ENCODE results near the gene SLC7A6. TPM values are rescaled to one million over a fixed set of nuclear protein-coding genes. Genes with fewer than 3 reads are reported as not detected.

The SLC7A6 gene
- total and polyA plus RNA-seq, 2 of the 13 experiments (the other 11 are each of a cell fraction or from before 2014, with no cell fraction given) = 35.8 to 70.8 TPM

DNA sequence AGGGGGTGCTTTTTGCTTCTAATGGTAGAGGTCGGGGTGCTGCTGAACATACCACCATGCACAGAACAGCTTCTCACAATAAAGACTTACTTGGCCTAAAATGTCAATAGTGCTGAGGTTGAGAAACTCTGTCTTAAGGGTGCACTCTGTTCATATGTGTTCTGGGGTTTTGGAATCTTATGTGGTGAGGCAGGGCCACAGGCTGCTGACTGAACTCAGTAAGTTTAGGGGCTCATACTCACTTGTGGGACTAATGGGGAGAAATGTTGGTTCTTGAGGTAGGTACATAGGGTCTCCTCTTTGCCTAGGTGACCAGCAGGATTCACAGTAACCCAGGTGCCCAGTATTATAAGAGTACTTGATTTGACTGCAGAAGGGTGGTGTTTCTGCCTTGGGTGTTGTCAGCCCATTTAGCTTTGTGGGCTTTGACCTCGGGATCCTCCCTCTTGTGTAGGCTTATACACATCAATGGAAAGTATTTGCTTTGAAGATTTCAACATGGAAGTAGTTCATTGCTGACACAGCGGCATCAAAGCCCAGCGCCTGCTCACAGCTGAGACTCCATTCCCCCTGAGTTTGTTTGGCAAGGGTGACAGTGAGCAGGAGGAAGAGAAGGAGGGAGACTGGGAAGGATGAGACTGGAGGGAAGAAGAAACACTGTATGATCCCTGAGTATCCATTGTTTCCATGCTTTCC, 17.2 kb downstream of the SLC7A6 start (continued):
- peak; percentile 86; the same call in 1 of the 2 replicates for TF ChIP-seq THRA (CRISPR knock-in tag; IDR thresholded peaks at IDR 0.05; ENCODE audit: borderline replicate concordance)
- no peak for TF ChIP-seq ZNF180 (CRISPR knock-in tag; IDR thresholded peaks at IDR 0.05; ENCODE audit: borderline replicate concordance, low read depth)
- peak; percentile 89 for TF ChIP-seq CEBPB (IDR thresholded peaks at IDR 0.05; ENCODE audit: borderline replicate concordance, low read depth, low read length)
- no peak for TF ChIP-seq HNRNPL (IDR thresholded peaks at IDR 0.05; ENCODE audit: low read depth, low read length)
- no peak for TF ChIP-seq SNRNP70 (IDR thresholded peaks at IDR 0.05; ENCODE audit: low read depth, low read length)
- TF ChIP-seq, protein P1, sequence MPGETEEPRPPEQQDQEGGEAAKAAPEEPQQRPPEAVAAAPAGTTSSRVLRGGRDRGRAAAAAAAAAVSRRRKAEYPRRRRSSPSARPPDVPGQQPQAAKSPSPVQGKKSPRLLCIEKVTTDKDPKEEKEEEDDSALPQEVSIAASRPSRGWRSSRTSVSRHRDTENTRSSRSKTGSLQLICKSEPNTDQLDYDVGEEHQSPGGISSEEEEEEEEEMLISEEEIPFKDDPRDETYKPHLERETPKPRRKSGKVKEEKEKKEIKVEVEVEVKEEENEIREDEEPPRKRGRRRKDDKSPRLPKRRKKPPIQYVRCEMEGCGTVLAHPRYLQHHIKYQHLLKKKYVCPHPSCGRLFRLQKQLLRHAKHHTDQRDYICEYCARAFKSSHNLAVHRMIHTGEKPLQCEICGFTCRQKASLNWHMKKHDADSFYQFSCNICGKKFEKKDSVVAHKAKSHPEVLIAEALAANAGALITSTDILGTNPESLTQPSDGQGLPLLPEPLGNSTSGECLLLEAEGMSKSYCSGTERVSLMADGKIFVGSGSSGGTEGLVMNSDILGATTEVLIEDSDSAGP (CRISPR knock-in tag; IDR thresholded peaks at IDR 0.05; ENCODE audit: borderline replicate concordance) = peak; percentile 57; the same call in 1 of the 2 replicates
- TF ChIP-seq SMAD1 (CRISPR knock-in tag; IDR thresholded peaks at IDR 0.05; ENCODE audit: borderline replicate concordance, low read depth) = no peak; the same call in 1 of the 2 replicates
- no peak for TF ChIP-seq ZNF512 (CRISPR knock-in tag; IDR thresholded peaks at IDR 0.05)
- TF ChIP-seq SMC3 (IDR thresholded peaks at IDR 0.05; ENCODE audit: low read length) = peak; percentile 59
- TF ChIP-seq TFAP4 (IDR thresholded peaks at IDR 0.05; ENCODE audit: borderline replicate concordance, low read depth) = peak; percentile 99
- TF ChIP-seq SKI (IDR thresholded peaks at IDR 0.05; ENCODE audit: partially characterized antibody) = peak; percentile 66
- TF ChIP-seq ZZZ3 (CRISPR knock-in tag; IDR thresholded peaks at IDR 0.05; ENCODE audit: borderline replicate concordance) = 0 out of 2 replicates have a peak, but pooled peaks have one; percentile 21
- no peak for TF ChIP-seq BRCA1 (CRISPR knock-in tag; IDR thresholded peaks at IDR 0.05)
- peak; percentile 68; the same call in 1 of the 2 replicates for TF ChIP-seq FOSL1 (CRISPR knock-in tag; IDR thresholded peaks at IDR 0.05; ENCODE audit: borderline replicate concordance)
- TF ChIP-seq, protein P2, sequence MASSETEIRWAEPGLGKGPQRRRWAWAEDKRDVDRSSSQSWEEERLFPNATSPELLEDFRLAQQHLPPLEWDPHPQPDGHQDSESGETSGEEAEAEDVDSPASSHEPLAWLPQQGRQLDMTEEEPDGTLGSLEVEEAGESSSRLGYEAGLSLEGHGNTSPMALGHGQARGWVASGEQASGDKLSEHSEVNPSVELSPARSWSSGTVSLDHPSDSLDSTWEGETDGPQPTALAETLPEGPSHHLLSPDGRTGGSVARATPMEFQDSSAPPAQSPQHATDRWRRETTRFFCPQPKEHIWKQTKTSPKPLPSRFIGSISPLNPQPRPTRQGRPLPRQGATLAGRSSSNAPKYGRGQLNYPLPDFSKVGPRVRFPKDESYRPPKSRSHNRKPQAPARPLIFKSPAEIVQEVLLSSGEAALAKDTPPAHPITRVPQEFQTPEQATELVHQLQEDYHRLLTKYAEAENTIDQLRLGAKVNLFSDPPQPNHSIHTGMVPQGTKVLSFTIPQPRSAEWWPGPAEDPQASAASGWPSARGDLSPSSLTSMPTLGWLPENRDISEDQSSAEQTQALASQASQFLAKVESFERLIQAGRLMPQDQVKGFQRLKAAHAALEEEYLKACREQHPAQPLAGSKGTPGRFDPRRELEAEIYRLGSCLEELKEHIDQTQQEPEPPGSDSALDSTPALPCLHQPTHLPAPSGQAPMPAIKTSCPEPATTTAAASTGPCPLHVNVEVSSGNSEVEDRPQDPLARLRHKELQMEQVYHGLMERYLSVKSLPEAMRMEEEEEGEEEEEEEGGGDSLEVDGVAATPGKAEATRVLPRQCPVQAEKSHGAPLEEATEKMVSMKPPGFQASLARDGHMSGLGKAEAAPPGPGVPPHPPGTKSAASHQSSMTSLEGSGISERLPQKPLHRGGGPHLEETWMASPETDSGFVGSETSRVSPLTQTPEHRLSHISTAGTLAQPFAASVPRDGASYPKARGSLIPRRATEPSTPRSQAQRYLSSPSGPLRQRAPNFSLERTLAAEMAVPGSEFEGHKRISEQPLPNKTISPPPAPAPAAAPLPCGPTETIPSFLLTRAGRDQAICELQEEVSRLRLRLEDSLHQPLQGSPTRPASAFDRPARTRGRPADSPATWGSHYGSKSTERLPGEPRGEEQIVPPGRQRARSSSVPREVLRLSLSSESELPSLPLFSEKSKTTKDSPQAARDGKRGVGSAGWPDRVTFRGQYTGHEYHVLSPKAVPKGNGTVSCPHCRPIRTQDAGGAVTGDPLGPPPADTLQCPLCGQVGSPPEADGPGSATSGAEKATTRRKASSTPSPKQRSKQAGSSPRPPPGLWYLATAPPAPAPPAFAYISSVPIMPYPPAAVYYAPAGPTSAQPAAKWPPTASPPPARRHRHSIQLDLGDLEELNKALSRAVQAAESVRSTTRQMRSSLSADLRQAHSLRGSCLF (CRISPR knock-in tag; IDR thresholded peaks at IDR 0.05; ENCODE audit: borderline replicate concordance) = no peak
- TF ChIP-seq ZNF317 (CRISPR knock-in tag; IDR thresholded peaks at IDR 0.05) = peak; percentile 71
- TF ChIP-seq TBP (CRISPR knock-in tag; IDR thresholded peaks at IDR 0.05) = no peak
